Breast epithelium (tissue), 3 donors: ENCODE results near the gene UNC13B.

Experiments used
- CTCF ChIP-seq, 3 donors: fragments of 450-650 bp; IDR thresholded peaks; one replicate each; pipeline ENCODE4 v1.5.1; 2016 to 2017; ENCODE audit warnings: antibody characterized with exemption in 3 of 3, mild to moderate bottlenecking in 3 of 3, moderate library complexity in 3 of 3
- POLR2AphosphoS5 ChIP-seq, 3 donors: sonication (generic); formaldehyde crosslinking; IDR thresholded peaks; one replicate each; pipeline ENCODE4 v1.6.1; 2017; ENCODE audit warnings: antibody characterized with exemption in 3 of 3

DNA sequence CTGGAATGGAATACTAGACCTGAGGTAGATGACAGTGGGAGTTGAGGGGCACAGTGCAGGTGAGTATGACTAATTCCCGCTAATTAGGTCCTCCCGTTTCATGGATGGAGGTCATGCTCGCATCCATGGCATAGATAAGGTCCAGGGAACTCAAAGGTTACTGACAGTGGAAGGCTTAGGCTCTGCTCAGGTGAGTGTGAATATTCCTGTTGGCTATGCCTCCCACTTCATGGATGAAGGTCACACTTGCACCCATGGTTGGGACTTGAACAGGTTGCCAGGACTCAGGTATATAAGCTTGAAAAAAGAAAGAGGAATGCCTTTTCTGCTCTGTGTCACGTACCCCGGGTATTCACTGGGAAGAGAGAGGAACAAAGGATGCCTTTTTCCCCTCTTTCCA is 19.8 kb upstream of the UNC13B start:
- TF ChIP-seq CTCF (IDR thresholded peaks at IDR 0.05) (no peak), POLR2AphosphoS5 (IDR thresholded peaks at IDR 0.05) (no peak)
